HG03442 (cell line): ENCODE data around the gene S100A5.
"Not testable (repeated sequence)": the region's sequence is repeated elsewhere in the genome, so short reads cannot be mapped to it uniquely, and the experiment has no call there.

ENCODE experiments used
- ATAC-seq: cut with Tn5 transposase; IDR thresholded peaks from one replicate; pipeline ENCODE4 v1.9.1; 2021; ENCODE audit warnings: mild to moderate bottlenecking, moderate library complexity; ENCODE audit not compliant: unreplicated experiment

Gene S100A5

GRCh38 chr1:153567621-153568366, 27.1 kb upstream of the S100A5 start:
- no peak for ATAC-seq

- ATAC-seq: peak; percentile 57
These were observed 26.0 kb upstream of the S100A5 start for GRCh38 chr1:153566414-153567371.

DNA sequence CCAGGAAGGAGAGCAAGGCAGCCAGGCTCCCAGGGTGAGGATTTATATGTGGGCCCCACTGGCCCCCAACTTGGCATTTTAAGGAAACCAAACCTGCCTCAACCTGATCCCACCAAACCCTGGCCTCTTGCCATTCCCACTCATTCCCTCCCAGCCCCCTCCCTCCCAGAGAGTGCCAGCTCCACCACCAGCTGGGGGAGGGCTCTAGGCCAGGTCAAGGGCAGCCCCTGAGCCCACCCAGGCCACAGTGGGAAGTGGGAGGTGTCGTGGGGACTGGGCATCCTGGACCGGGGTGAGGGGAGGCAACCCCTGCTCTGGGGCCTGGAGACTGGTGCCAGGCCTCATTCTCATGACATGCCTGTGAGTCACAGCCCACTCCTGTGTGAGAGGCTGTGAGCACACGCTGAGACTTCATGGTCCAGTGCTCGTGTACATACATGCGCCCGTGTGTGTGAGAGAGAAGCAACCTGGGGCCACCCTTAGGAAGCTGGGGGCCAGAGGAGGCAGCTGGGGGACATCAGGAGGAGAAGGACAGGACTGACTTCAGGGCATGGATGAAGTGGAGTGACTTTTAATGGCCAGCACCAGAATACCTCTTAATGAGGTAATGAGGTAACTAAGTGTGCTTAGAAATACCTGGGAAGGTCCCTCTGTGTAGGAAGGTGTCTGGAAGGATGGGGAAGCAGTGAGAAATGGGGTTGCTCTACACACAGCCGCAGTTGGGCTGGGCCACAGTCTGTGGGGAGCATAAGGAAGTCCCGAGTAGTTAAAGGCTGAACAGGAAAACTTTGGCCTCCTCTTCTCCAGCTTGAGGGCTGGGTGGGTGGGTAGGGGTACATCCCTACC, 25.0 kb upstream of the S100A5 start, which contains the start of gene S100A2:
Gene S100A2 (minus strand): TSS at position 316 of the 846 bp plus-strand sequence. CDS start 1,967 bp downstream, outside the sequence.
- ATAC-seq: peak; percentile 43

DNA sequence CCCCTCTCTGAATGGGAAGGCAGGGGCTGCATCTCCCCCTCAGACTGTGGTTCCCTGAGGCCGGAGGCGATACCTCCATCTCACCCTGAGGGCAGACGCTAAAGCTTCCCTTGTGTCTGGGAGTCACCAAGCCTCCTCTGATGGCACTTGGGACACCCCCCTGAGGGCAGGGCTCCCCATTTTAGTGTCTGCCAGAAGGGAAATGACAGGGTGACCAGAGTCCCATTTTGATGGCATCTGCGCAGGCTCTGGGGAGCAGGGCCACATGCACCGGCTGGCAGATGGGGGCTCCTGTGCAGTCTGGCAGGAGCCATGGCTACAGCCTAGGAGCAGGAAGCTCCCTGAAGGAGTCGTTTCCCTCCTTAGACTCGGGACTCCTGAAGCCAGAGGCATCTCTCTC, 23.3 kb upstream of the S100A5 start:
- ATAC-seq: no peak

GRCh38 chr1:153563483-153563901, 22.8 kb upstream of the S100A5 start:
- no peak for ATAC-seq

GRCh38 chr1:153562021-153562420, 21.3 kb upstream of the S100A5 start:
- not testable (repeated sequence) for ATAC-seq

DNA sequence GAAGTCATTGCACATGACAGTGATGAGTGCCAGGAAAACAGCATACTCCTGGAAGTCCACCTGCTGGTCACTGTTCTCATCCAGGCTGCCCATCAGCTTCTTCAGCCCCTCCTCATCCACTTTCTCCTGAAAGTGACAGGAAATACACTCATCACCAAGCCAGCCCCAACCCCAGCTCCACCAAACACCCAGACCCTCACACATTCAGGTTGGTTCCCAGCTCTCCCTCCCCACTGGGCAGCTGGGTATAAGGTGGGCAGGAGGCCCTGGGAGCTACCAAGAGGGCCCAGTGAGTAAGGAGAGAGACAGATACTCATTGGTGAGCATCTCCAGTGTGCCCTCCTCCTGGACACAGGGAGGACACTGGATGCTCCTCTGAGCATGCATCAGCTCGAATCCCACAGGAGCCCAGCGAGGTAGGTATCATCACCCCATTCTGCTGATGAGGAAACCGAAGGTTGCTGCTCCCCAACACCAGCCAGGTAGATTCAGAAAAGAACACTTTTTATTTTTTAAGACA, 20.8 kb upstream of the S100A5 start:
- no peak for ATAC-seq

GRCh38 chr1:153560771-153561465, 20.2 kb upstream of the S100A5 start:
- ATAC-seq: no peak

GRCh38 chr1:153560241-153560640, 19.5 kb upstream of the S100A5 start:
- no peak for ATAC-seq

DNA sequence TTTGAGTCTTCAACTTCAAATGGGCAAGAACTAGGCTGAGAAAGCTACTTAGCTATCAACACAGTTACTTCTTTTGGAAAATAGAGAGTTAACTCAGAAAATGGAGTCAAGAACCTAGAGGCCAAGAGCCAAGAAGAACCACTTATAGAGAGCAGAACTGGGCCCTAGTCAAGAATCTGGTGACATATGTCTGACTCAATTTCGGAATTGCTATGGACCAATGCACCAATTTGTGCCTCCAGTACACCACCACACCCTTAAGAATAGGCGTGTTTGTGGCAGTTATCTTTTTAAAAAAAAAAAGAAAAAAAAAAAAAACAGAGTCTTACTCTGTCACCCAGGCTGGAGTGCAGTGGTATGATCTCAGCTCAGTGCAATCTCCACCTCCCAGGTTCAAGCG, 17.1 kb upstream of the S100A5 start:
- ATAC-seq: no peak

- ATAC-seq: no peak
These were observed 15.6 kb upstream of the S100A5 start for GRCh38 chr1:153556348-153556747.

GRCh38 chr1:153553830-153554541, 13.3 kb upstream of the S100A5 start:
- no peak for ATAC-seq

- no peak for ATAC-seq
These were observed 12.4 kb upstream of the S100A5 start for GRCh38 chr1:153553096-153553495.

DNA sequence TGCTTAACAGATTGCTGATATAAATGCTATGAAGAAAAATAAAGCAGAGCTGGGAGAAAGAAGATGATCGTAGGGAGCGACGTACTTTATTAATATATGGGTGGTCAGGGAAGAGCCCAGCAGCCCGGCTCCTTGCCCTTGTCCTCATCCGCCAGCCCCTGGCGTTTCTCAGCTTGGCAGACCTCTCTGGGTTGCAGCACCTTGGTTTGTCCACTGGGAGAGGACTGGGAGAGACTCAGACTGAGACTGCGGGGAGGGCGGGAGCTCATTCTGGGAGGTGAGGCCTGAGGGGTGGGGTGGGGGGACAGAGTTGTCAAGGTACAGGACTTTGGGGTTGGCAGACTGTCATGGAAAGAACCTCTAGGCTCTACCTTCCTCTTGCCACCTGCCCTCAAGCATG, 11.6 kb upstream of the S100A5 start:
- no peak for ATAC-seq

- ATAC-seq: no peak
These were observed 10.2 kb upstream of the S100A5 start for GRCh38 chr1:153550827-153551500.

GRCh38 chr1:153550398-153550758, 9.6 kb upstream of the S100A5 start:
- ATAC-seq: no peak

DNA sequence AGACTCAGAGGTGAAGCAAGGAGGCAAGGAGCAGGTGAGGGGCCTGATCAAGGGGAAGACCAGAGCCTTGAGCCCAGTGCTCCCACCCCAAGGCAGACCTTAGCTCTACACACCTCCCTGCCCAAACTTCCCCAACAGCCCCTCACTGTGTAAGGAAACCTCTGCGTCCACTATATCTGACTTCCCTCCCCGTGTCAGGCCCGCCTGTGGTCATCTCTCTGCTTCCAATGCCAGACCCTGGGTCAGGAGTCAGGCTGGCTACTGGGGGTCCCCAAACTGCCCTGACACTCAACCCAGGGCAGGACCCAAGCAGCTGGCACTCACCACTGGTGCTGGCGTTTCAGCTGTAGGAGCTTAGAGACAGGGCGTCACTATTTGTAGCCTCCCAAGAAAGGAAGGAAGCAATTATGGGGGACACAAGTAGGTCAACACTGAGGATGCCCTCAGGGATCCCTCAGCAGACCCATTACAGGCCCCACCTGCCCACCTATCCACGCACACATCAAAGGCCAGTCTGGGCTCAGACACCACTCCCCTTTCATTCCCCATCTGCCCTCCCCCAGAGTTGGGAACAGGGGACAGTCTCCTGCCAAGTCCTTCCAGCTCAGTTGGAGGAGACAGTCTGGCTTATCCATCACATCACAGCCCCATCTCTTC, 9.1 kb upstream of the S100A5 start:
- ATAC-seq: no peak
